H54 (cell line): ENCODE results near the gene ZNF644.

Experiments
- DNase-seq: peaks from one replicate; pipeline ENCODE4 v3.0.0; 2011; ENCODE audit warnings: low spot score, mixed read lengths; ENCODE audit not compliant: insufficient read length
- FAIRE-seq: peaks from 3 replicates; lab custom pipeline; 2011; peaks lifted over from hg19 to GRCh38; lab: Jason Lieb, UNC
- POLR2A ChIP-seq: IDR thresholded peaks from 2 replicates; pipeline ENCODE4 v1.6.1; 2011; ENCODE audit warnings: low read depth, mild to moderate bottlenecking, low read length

Gene ZNF644

DNA sequence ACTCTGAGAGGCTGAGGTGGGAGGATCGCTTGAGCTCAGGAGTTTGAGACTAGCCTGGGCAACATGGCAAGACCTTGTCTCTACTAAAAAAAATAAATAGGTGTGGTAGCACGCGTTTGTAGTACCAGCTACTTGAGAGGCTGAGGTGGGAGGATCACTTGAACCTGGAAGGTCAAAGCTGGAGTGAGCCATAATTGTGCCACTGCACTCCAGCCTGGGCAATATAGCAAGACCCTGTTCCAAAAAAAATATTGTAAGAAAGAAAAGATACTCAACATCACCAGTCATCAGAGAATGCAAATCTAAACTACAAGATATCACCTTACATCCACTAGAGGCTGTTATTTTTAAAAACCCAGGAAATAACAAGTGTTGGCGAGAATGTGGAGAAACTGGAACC is 32.5 kb downstream of the ZNF644 start:
- no peak for TF ChIP-seq POLR2A
- FAIRE-seq: no peak
- DNase-seq: no peak

DNA sequence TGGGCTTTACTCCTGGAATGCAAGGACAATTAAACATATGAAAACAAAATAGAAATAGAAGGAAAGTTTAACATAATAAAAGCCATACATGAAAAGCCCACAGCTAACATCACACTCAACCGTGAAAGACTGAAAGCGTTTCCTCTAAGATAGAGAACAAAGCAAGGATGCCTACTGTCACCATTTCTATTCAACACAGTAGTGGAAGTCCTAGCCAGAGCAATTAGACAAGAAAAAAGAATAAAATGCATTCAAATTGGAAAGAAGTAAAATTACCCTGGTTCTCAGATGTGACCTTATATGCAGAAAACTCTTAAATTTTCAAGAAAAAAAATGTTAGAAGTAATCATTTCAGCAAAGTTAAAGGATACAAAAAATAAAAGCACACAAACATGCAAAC is 34.0 kb downstream of the ZNF644 start:
- DNase-seq (no peak), FAIRE-seq (no peak)
- no peak for TF ChIP-seq POLR2A

GRCh38 chr1:90986953-90987352 is 34.9 kb downstream of the ZNF644 start:
- TF ChIP-seq POLR2A: no peak
- DNase-seq (no peak), FAIRE-seq (no peak)

DNA sequence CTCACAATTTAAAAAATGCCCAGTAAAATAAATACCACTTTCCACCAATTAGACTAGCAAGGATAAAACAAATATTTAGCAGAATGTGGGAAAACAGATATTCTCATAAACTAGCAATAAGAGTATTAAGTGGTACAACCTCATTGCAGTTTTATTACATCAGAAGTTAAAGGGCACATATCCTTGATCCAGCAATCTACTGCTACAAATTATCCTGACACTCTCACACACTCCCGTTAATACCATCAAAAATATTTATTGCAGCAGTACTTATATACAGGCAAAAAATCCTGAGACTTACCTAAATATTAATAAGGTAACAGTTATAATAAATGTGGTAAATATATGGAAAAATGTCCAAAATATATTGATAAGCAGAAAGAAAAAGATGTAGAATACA is 44.3 kb downstream of the ZNF644 start:
- no peak for FAIRE-seq
- TF ChIP-seq POLR2A: no peak

DNA sequence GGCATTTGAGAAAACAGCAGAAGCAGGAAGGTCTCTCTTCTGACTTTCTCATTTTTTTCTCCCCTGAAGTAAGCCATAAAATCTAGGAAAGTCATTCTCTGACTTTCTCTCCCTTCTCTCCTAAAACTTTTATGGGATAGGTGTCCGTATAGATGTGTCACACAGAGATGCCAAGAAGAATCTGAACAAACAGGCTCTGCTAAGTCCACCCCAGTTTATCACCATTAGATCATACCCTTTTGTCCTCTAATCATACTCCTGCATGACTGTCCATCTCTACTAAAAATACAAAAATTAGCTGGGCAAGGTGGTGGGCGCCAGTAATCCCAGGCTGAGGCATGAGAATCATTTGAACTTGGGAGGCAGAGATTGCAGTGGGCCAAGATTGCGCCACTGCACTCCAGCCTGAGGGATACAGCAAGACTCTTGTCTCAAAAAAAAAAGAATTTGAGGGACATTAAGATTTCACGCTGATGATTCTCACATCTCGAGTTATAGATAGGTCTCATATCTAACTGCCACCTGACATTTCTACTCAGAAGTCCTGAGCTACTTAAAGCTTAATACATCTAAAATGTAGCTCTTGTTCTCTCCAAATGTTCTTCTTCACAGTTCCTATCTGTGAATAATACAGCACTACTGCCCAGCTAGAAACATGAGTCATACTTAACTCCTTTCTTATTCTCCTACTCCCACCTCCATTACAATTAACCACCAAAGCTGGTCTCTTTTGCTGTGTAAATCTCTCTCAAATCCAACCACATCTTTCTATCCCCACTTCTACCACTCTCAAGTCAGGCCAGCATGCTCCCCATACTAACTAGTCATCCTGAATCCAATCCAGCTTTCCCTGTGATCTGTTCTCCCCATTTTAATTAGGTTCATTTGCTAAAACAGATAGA is 47.7 kb downstream of the ZNF644 start:
- FAIRE-seq (peak; percentile 99), DNase-seq (peak; percentile 7)
- no peak for TF ChIP-seq POLR2A

More for the DNA sequence above, 44.3 kb downstream of the ZNF644 start:
- DNase-seq: no peak

DNA sequence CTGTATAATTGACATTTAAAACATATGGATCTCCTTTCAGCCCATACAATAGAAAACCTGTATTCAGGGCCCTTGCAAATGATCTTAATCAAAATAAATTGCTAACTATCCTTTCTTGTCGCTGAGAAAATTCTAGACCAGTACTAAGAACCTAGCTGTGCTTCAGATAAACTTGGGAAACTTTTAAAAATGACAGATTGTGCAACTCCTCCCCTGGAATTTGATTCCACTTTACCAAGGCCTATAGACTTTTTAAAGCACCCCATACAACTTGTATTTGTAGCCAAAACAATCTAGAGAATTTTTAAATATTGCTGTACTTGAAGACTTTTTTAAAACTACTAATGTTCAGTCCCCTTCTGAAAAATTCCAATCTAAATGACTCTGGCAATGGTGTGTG is 51.6 kb downstream of the ZNF644 start:
- no peak for TF ChIP-seq POLR2A
- DNase-seq (no peak), FAIRE-seq (no peak)

GRCh38 chr1:90969241-90969640 is 52.6 kb downstream of the ZNF644 start:
- FAIRE-seq: no peak
- DNase-seq: no peak
- no peak for TF ChIP-seq POLR2A

DNA sequence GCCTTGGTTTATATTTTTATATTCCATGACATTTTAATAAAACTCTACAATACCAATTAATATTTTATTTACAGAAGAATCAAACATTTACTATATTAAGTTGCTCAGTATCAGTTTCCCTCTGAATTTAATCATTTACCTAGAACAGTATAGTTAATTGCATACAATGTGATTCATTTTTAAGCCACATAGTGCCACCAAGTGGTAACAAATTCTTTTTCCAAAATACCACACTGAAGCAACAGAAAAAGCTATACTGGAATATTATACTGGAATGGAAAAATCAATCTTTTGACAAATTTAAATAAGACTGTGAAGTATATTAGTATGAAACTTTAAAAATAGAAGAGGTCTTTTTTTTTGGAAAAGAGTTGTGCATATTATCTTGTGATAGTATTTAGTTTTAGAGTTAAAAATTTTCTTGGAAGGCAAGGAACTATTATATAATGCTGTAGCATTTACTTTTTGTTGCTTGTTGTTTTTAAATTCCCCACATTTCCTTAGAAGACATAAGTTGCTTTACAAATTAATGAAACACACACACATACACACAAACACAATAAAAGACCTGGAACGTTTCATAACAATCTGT is 57.3 kb downstream of the ZNF644 start:
- FAIRE-seq (no peak), DNase-seq (no peak)
- no peak for TF ChIP-seq POLR2A

- DNase-seq (no peak), FAIRE-seq (no peak)
- TF ChIP-seq POLR2A: no peak
These were observed 58.2 kb downstream of the ZNF644 start for GRCh38 chr1:90963651-90964050.

GRCh38 chr1:90963236-90963635 is 58.6 kb downstream of the ZNF644 start:
- no peak for TF ChIP-seq POLR2A
- no peak for DNase-seq
- FAIRE-seq: peak; percentile 57

- FAIRE-seq: peak; percentile 41
- DNase-seq: no peak
- TF ChIP-seq POLR2A: no peak
These were observed 62.3 kb downstream of the ZNF644 start for GRCh38 chr1:90959352-90960206.

DNA sequence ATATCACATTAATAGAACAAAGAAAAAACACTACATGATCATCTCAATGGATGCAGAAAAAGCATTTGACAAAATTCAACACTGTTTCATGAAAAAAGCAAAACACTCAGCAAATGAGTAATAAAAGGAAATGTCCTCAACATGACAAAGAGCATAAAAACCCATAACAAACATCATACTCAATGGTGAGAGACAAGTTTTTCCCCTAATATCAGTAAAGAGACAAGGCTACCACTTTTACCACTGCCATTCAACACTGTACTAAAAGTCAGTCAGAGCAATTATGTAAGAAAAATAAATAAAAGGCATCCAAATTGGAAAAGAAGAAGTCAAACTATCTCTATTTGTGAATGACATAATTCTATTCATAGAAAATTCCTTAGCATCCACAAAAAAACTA is 64.3 kb downstream of the ZNF644 start:
- FAIRE-seq (peak; percentile 36), DNase-seq (no peak)
- TF ChIP-seq POLR2A: no peak

DNA sequence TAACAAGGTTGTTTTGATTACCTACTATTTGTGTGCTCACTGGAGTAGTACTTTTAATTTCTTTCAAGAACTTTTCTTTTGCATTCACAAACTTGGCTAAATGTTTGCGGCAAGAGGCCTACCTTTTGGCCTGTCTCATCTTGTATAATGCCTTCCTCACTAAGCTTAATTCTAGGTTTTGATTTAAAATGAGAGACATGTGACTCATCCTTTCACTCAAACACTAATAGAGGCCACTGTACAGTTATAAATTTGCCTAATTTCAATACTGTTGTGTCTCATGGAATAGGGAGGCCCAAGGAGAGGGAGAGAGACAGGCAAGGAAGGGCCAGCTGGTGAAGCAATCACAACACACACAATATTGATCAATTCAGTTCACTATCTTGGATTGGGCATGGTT is 66.1 kb downstream of the ZNF644 start:
- DNase-seq (no peak), FAIRE-seq (no peak)
- TF ChIP-seq POLR2A: no peak

DNA sequence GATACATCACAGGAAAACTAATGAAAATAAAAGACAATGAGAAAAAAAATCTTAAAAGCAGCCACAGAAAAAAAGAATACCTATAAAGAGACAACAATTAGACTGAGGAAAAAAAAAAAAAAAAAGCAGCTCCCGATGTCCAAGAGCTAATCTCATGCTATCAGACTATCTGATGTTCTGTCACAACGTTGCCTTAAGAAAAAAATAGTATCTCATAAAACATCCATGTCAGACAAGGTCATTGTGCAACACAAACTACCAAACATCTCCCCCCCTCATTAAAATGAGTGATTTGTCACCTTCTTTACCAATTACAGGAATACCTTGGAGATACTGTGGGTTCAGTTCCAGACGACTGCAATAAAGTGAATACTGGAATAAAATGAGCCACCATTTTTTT is 68.9 kb downstream of the ZNF644 start:
- no peak for FAIRE-seq
- DNase-seq: no peak
- TF ChIP-seq POLR2A: no peak
